GM19035 (cell line): ENCODE results near the gene CEP68.
"Not testable (repeated sequence)": the region's sequence is repeated elsewhere in the genome, so short reads cannot be mapped to it uniquely, and the experiment has no call there.

ENCODE experiments used
- ATAC-seq: cut with Tn5 transposase; IDR thresholded peaks from one replicate; pipeline ENCODE4 v1.9.1; 2021; ENCODE audit not compliant: unreplicated experiment

CEP68 gene

DNA sequence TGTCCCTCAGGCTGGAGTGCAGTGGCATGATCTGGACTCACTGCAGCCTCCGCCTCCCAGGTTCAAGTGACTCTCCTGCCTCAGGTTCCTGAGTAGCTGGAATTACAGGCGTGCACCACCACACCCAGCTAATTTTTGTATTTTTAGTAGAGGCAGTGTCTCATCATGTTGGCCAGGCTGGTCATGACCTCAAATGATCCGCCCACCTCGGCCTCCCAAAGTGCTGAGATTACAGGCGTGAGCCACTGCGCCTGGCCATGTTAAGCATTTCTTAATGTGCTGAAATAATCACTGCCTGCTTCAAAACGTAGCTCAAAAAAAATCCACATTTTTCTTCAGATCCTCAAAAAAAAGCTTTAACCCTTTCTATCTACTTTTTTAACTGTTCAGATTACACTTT, 69.2 kb downstream of the CEP68 start:
- not testable (repeated sequence) for ATAC-seq

GRCh38 chr2:65128297-65129190, 72.3 kb downstream of the CEP68 start:
- ATAC-seq, result no peak

- no peak for ATAC-seq
Observed at GRCh38 chr2:65129286-65129825, 73.1 kb downstream of the CEP68 start.

GRCh38 chr2:65129826-65130663, 73.8 kb downstream of the CEP68 start, which contains the start of gene RAB1A:
Gene RAB1A, minus strand, starts transcription at chr2:65130106. Its CDS starts 191 bp downstream, at chr2:65129915.
- peak; percentile 97 for ATAC-seq

DNA sequence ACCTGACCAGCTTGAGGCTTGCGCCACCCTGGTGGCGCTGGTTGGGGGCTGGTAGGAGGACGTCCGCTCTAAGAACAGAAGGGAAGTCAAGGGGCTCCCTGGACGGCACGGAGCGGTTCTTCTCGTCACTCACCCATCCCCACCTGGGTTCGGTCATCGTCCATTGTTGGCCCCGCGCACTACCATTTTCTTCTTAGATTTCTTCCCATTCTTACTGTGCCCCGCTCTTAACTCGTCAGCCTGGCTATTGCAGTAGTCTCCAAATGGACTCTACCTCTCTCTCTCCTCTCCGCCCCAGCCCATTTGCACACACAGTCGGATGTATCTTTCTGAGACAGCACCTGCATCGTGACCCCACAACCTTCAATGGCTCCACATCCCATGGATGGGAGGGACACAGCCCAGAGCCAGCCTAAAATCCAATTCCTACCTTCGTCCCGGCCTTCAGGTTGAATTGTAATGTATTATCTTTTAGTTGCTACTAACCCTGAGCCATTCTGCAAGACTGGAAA, 74.5 kb downstream of the CEP68 start:
- peak; percentile 40 for ATAC-seq

- ATAC-seq, result not testable (repeated sequence)
Observed at GRCh38 chr2:65132930-65133329, 76.7 kb downstream of the CEP68 start.

DNA sequence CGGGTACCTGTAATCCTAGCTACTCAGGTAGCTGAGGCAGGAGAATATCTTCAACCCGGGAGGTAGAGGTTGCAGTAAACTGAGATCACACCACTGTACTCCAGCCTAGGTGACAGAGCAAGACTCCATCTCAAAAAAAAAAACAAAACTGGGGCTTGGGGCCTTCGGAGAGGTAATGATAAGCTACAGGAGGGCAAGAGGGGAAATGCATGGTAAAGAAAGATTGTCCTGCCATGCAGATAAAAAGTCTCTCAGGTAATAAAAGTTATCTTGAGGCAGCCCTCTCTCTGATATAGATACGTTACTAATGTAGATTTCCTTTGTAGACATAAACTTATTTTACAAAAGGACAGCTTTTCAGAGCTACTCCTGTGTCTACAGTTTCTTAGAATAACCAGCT, 77.4 kb downstream of the CEP68 start:
- ATAC-seq, result no peak

DNA sequence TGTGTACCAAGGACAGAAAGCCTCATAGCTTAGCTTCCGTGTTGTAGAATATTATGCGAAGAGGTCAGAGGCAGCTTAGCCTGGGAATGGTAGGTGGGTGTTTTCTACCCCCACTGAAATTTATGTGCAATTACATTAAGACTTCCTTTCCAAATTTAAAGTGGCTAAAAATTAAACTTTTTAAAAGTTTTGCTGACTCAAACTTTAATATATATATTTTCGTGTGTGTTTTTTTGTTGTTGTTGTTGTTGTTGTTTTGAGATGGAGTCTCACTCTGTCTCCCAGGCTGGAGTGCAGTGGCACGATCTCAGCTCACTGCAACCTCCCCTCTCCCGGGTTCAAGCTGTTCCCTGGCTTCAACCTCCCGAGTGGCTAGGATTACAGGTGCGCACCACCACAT, 77.9 kb downstream of the CEP68 start:
- no peak for ATAC-seq

DNA sequence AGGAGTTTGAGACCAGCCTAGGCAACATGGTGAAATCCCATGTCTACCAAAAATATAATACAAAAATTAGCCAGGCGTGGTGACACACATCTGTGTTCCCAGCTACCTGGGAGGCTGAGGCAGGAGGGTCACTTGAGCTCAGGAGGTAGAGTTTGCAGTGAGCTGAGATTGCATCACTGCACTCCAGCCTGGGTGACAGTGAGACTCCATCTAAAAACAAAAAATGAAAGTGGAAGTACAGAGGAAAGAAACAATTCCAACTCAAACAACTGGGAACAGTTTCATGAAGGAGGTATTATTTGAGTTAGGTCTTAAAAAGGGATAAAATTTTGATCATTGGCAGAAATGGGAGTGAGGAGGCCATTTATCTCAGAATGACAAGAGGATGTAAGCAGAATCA, 80.0 kb downstream of the CEP68 start:
- ATAC-seq, result no peak
